Keratinocyte (primary cell): ENCODE results near the gene MON2. TPM values are rescaled to one million over a fixed set of nuclear protein-coding genes. Genes with fewer than 3 reads are reported as not detected.
A peak's percentile ranks its signal among the peaks of the same experiment; 100 is the strongest.

Experiments
- DNase-seq: peaks from one replicate; pipeline ENCODE4 v3.0.0-alpha.2; 2011; ENCODE audit warnings: low read depth, missing footprints, low spot score
- FAIRE-seq: peaks from 2 replicates; lab custom pipeline; 2011; peaks lifted over from hg19 to GRCh38; lab: Jason Lieb, UNC
- H2AFZ ChIP-seq: 2 replicates; pipeline ENCODE4 v1.6.0; 2012; ENCODE audit warnings: low read length, control low read depth, inconsistent platforms; ENCODE audit not compliant: control insufficient read depth
- H3K27ac ChIP-seq: 2 replicates; pipeline ENCODE4 v1.5.1; 2011; ENCODE audit warnings: low read length; ENCODE audit not compliant: control insufficient read depth, insufficient read depth
- H3K27me3 ChIP-seq: 3 replicates; pipeline ENCODE4 v1.6.0; 2011; ENCODE audit warnings: low read length; ENCODE audit not compliant: control insufficient read depth, insufficient read depth; ENCODE audit errors: extremely low read depth
- H3K36me3 ChIP-seq, 2 experiments: 2 replicates in 1 of 2; 3 replicates in 1 of 2; pipeline ENCODE4 v1.5.1; 2011; ENCODE audit warnings: low read length in 2 of 2, mild to moderate bottlenecking in 1 of 2; ENCODE audit not compliant: control insufficient read depth in 2 of 2, insufficient read depth in 2 of 2; ENCODE audit errors: extremely low read depth in 1 of 2
- H3K4me1 ChIP-seq: 3 replicates; pipeline ENCODE4 v1.5.1; 2011; ENCODE audit warnings: low read length; ENCODE audit not compliant: control insufficient read depth, insufficient read depth; ENCODE audit errors: extremely low read depth
- H3K4me2 ChIP-seq: 3 replicates; pipeline ENCODE4 v1.6.0; 2011; ENCODE audit warnings: low read depth, low read length; ENCODE audit not compliant: control insufficient read depth, insufficient read depth; ENCODE audit errors: extremely low read depth
- H3K4me3 ChIP-seq, 3 experiments: fragments of 200-600 bp in 1 of 3; sonication (generic) in 1 of 3; 2 replicates in 2 of 3; 3 replicates in 1 of 3; pipeline ENCODE4 v1.5.1; 2011 to 2016; ENCODE audit warnings: low read length in 3 of 3, mild to moderate bottlenecking in 3 of 3, control low read depth in 2 of 3, inconsistent platforms in 1 of 3, low read depth in 1 of 3, mixed read lengths in 1 of 3, mixed run types in 1 of 3, moderate library complexity in 1 of 3; ENCODE audit not compliant: control insufficient read depth in 2 of 3, insufficient read depth in 2 of 3; ENCODE audit errors: extremely low read depth in 1 of 3
- H3K79me2 ChIP-seq: 2 replicates; pipeline ENCODE4 v1.6.0; 2012; ENCODE audit warnings: low read length; ENCODE audit not compliant: control insufficient read depth, insufficient read depth
- H3K9ac ChIP-seq: 3 replicates; pipeline ENCODE4 v1.6.0; 2011; ENCODE audit warnings: low read length; ENCODE audit not compliant: control insufficient read depth, insufficient read depth; ENCODE audit errors: extremely low read depth
- H3K9me1 ChIP-seq: 3 replicates; pipeline ENCODE4 v1.6.0; 2011; ENCODE audit warnings: low read length; ENCODE audit not compliant: control insufficient read depth, insufficient read depth; ENCODE audit errors: extremely low read depth
- H3K9me3 ChIP-seq: 2 replicates; pipeline ENCODE4 v1.5.1; 2012; ENCODE audit warnings: low read depth, low read length; ENCODE audit not compliant: control insufficient read depth
- H4K20me1 ChIP-seq: 3 replicates; pipeline ENCODE4 v1.6.0; 2011; ENCODE audit warnings: low read length; ENCODE audit not compliant: control insufficient read depth, insufficient read depth; ENCODE audit errors: extremely low read depth
- EZH2 ChIP-seq: IDR thresholded peaks from one replicate; pipeline ENCODE4 v1.6.1; 2012; ENCODE audit warnings: inconsistent platforms, mild to moderate bottlenecking, low read length, moderate library complexity
- dilution Hi-C: fragments of 300-500 bp; cut with MboI; formaldehyde crosslinking; loops from one replicate; pipeline ENCODE4 v1.7.0; 2020; ENCODE audit warnings: low sequenced_read_pairs; ENCODE audit not compliant: extremely low pct_ligation_motif_present
- polyA plus RNA-seq, 5 experiments: library from polyadenylated mRNA; depleted of rRNA in 3 of 5; stranded (reverse) in 3 of 5; stranded (forward) in 1 of 5; unstranded in 1 of 5; fragments of >200 nt; gene quantifications; 1 replicate in 1 of 5; 2 replicates in 3 of 5; 3 replicates in 1 of 5; pipeline versions ENCODE4 v1.2.1 to v1.2.3, GENCODE V29; 2011 to 2012; ENCODE audit warnings: missing spikeins in 2 of 5, low read depth in 1 of 5, low replicate concordance in 1 of 5
- TF ChIP-seq, protein P1 (sequence below), 3 experiments: IDR thresholded peaks in 1 of 3; conservative IDR thresholded peaks in 1 of 3; optimal IDR thresholded peaks in 1 of 3; 2 replicates in 2 of 3; 3 replicates in 1 of 3; pipeline versions ENCODE3 to v1.5.1; 2011; ENCODE audit warnings: low read length in 3 of 3, mild to moderate bottlenecking in 3 of 3, moderate library complexity in 2 of 3, control low read depth in 1 of 3, inconsistent platforms in 1 of 3; ENCODE audit not compliant: insufficient read depth in 2 of 3; ENCODE audit errors: extremely low read depth in 1 of 3

MON2 gene
- polyA plus RNA-seq, 1 donor (not counting 4 experiments of a cell fraction or from before 2014, with no cell fraction given): 18.5 TPM

GRCh38 chr12:62581288-62582064, 114.8 kb downstream of the MON2 start:
- Histone ChIP-seq H3K9me3 (no peaks in the 10 kb centered on the region), H3K79me2 (no peaks in the 10 kb centered on the region), H3K4me3 (no peak overlapping the region), H2AFZ (no peak overlapping the region), H3K4me1 (no peaks in the 10 kb centered on the region), H3K27ac (no peak overlapping the region), H3K4me2 (no peak overlapping the region), H3K27me3 (no peaks in the 10 kb centered on the region), H3K9me1 (no peaks in the 10 kb centered on the region), H4K20me1 (no peaks in the 10 kb centered on the region), H3K36me3 (no peaks in the 10 kb centered on the region), H3K9ac (no peak overlapping the region)
- dilution Hi-C loops: no loop called here
- no peak for TF ChIP-seq EZH2
- TF ChIP-seq, protein P1, sequence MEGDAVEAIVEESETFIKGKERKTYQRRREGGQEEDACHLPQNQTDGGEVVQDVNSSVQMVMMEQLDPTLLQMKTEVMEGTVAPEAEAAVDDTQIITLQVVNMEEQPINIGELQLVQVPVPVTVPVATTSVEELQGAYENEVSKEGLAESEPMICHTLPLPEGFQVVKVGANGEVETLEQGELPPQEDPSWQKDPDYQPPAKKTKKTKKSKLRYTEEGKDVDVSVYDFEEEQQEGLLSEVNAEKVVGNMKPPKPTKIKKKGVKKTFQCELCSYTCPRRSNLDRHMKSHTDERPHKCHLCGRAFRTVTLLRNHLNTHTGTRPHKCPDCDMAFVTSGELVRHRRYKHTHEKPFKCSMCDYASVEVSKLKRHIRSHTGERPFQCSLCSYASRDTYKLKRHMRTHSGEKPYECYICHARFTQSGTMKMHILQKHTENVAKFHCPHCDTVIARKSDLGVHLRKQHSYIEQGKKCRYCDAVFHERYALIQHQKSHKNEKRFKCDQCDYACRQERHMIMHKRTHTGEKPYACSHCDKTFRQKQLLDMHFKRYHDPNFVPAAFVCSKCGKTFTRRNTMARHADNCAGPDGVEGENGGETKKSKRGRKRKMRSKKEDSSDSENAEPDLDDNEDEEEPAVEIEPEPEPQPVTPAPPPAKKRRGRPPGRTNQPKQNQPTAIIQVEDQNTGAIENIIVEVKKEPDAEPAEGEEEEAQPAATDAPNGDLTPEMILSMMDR (optimal IDR thresholded peaks at IDR 0.05 in 1 of 3, IDR thresholded peaks at IDR 0.05 in 1 of 3, conservative IDR thresholded peaks at IDR 0.05 in 1 of 3; ENCODE audit: extremely low read depth in 1 of 3, insufficient read depth in 2 of 3, low read length in 3 of 3): peak in 2 of 3 experiments; percentile 53 to 58
- FAIRE-seq: peak; percentile 57
- no peak for DNase-seq

DNA sequence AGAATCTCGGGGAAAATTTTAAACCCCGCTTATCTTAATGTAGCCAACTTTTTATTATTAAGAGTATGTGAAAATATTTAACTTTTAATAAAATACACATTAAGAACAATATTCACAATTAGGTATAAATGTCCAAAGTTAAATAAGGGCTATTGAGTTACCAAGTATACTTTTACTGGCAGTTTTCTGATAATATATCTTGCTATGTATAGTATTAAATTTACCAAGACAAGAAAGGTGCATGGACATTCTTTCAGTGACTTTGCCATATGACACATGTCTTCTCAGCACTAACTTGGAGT, 115.4 kb downstream of the MON2 start:
- no peak for FAIRE-seq
- Histone ChIP-seq H3K79me2 (no peaks in the 10 kb centered on the region), H3K4me3 (no peak overlapping the region), H3K9me1 (no peaks in the 10 kb centered on the region), H3K4me2 (no peak overlapping the region), H3K4me1 (no peaks in the 10 kb centered on the region), H2AFZ (no peak overlapping the region), H3K27ac (no peak overlapping the region), H3K36me3 (no peaks in the 10 kb centered on the region), H3K27me3 (no peaks in the 10 kb centered on the region), H3K9me3 (no peaks in the 10 kb centered on the region), H4K20me1 (no peaks in the 10 kb centered on the region), H3K9ac (no peak overlapping the region)
- TF ChIP-seq, protein P1 (optimal IDR thresholded peaks at IDR 0.05 in 1 of 3, IDR thresholded peaks at IDR 0.05 in 1 of 3, conservative IDR thresholded peaks at IDR 0.05 in 1 of 3; ENCODE audit: extremely low read depth in 1 of 3, insufficient read depth in 2 of 3, low read length in 3 of 3): no peak
- no peak for TF ChIP-seq EZH2
- DNase-seq: no peak
- dilution Hi-C loops: no loop called here
